Endometrial microvascular endothelial cells (primary cell): ENCODE results near the gene LUM. TPM values are rescaled to one million over a fixed set of nuclear protein-coding genes. Genes with fewer than 3 reads are reported as not detected.

ENCODE experiments used
- total RNA-seq: library from RNA; depleted of rRNA; stranded (reverse); fragments of >200 nt; gene quantifications from one replicate; pipeline ENCODE4 v1.2.3, GENCODE V29; 2015; ENCODE audit errors: inconsistent ontology term

The LUM gene
- total RNA-seq, 1 donor from 2014 or later: 1.9 TPM

Other genes with a start within 250 kb of the LUM start
- gene CCER1, start 156.3 kb downstream of the LUM start, total RNA-seq: not detected
- not detected for gene EPYC, start 106.5 kb downstream of the LUM start, total RNA-seq
- not detected for gene KERA, start 53.5 kb downstream of the LUM start, total RNA-seq
- gene DCN, start 71.3 kb upstream of the LUM start, total RNA-seq: not detected